A172 (cell line): ENCODE results near the gene NHERF1. TPM values are rescaled to one million over a fixed set of nuclear protein-coding genes. Genes with fewer than 3 reads are reported as not detected.

Experiments used
- DNase-seq: peaks from one replicate; pipeline ENCODE4 v3.0.0-alpha.2; 2015; ENCODE audit warnings: low spot score
- total RNA-seq: library from RNA; depleted of rRNA; stranded (reverse); fragments of >200 nt; shearing (Covaris generic); gene quantifications from 2 replicates; pipeline ENCODE4 v1.2.3, GENCODE V29; 2014

NHERF1 gene
- total RNA-seq, 1 experiment from 2014 or later: 205 TPM

DNA sequence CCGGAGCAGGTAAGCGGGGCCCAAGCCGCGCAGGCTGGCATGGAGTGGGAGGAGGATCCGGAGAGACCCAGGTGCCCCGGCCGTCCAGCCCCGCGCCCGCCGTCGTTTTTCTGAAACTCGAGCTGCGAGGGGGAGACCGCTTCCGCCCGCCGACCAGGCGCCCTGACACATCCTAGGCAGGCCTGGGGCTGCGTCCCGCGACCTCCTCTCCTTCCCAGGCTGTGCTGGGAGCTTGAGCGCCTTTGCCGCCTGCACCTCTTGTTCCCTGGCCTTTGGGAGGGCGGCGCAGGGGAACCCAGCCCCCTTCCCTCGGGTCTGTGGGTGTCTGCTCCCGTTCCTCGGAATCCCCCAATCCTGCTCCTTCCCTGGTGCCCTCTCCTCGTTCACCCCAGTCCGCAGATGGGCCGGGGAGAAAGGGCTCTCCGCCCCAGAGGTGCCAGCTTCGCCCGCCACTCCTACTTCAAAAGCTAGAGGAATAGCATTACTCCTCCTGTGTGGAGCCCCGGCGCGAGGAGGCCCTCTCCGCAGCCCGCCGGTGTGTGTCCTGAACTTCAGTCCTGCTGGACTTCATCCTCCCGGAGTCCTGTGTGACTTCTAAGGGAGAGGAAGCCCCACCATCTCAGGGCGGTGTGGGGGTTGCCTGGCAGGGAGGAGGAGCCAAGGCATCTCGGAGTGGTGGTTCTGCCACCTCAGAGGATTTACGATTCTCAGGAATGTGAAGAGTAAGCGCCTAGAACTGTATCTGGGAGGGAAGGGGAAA, 1.0 kb downstream of the NHERF1 start:
- peak; percentile 83 for DNase-seq

GRCh38 chr17:74750039-74750326, 1.6 kb downstream of the NHERF1 start:
- no peak for DNase-seq

DNA sequence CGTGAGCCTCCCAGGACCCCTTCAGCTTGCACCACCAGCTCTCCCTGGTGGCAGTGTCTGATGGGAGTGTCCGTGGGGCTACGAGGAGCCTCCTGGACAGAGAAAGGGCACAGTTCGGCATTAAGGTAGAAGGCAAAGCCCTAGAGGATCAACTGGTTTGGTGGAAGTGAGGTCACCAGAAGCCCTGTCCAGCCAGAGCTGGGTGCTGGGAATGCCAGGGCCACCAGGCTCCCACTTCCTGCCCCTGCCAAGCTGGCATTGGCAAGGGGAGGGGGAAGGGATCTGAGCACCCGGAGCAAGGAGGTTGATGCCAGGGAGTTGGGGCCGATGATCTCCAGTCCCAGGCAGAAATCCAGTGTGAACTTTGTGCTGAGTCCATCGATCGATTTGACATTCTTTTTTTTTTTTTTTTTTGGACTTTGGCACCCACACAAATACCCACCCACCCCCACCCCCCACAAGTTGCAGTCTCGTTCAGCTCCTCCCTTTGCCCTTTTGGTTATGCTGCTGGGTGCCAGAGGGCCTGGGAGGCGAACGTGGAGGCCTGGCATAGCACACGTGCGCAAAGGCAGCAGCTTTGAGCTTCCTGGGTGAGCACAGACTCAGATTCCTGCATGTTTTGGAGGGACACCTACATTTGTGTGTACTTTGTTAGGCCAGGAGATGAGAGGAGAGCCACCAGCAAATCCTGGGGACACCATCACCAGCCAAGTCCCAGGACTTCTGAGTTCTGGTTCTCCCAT, 2.1 kb downstream of the NHERF1 start:
- DNase-seq: peak; percentile 71

DNA sequence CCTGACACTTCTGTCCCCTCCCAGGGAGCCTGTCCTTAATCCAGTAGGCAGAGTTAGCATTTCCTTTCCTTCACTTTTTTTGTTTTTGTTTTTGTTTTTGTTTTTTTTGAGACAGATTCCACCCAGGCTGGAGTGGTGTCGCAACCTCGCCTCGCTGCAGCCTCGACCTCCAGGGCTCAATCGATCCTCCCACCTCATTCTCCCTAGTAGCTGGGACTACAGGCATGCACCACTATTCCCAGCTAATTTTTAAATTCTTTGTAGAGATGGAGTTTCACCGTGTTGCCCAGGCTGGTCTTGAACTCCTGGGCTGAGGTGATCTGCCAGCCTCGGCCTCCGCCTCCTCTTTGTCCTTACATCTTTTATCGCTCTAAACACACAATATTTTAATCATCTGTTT, 4.0 kb downstream of the NHERF1 start:
- no peak for DNase-seq

DNA sequence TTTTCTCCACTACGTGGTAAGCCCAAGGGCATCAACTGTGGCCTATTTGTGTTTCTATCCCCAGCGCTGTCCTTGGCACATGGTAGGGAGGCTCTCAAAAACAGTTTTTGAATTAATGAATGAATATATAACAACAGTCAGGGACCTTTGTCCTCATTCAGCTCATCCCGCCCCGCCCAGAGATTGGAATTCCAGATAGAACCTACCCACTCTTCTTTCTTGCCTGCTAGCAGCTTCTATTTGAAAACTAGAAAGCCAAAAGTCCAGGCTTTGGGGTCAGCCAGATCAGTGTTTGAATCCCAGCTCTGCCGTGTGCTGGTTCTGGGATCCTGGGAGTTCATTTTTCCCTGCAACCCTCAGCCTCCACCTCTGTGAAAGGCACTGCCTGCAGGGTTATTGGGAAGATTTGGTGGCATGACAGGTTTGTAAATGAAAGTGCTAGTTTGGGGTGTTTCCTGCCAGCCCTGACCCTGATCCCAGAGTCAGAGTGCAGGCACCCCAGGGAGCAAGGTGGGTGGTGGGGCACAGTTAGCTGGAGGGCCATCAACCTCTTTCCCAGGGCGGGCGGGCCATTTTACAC, 4.5 kb downstream of the NHERF1 start:
- DNase-seq: no peak

DNA sequence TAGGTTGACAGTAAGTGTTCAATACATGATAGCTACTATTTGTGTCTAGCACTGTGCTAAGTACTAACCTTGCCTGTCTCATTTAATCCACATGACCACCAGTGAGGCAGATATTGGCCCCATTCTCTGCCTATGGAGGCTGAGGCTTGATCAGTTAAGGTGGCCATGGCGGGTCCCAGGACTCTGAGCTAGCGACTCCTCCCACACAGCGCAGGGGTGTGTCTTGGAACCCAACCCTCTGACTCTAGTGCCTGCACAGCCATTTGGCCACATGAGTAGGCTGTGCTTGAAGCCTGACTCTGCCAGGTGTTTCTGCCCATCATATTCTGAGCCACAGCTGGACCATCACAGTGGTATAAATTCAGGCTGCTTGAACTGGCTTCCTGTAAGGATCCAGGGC, 6.4 kb downstream of the NHERF1 start:
- DNase-seq: no peak

GRCh38 chr17:74755533-74755932, 7.1 kb downstream of the NHERF1 start:
- no peak for DNase-seq

- DNase-seq: no peak
Observed at GRCh38 chr17:74756891-74757290, 8.5 kb downstream of the NHERF1 start.

GRCh38 chr17:74757502-74757901, 9.1 kb downstream of the NHERF1 start:
- peak; percentile 66 for DNase-seq

- peak; percentile 75 for DNase-seq
Observed at GRCh38 chr17:74757931-74758847, 9.8 kb downstream of the NHERF1 start.

DNA sequence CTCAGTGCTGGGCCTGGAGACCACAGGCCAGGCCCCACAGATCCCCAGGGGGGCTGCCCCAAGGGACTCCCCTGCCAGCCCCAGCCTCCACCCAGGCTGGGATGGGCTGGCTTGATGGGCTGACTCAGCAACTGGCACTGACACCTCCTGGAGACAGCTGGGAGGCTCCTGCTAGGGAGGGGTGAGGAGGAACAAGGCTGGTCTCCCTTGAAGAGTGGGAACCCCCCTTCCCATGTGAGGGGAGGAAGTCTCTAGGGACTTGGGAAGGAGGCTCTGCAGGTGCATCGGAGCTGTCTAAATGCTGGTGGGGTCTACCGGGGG, 10.4 kb downstream of the NHERF1 start:
- DNase-seq: peak; percentile 89

GRCh38 chr17:74759243-74759801, 10.9 kb downstream of the NHERF1 start:
- DNase-seq: peak; percentile 77

GRCh38 chr17:74759941-74760340, 11.5 kb downstream of the NHERF1 start:
- no peak for DNase-seq

- peak; percentile 74 for DNase-seq
Observed at GRCh38 chr17:74760404-74761105, 12.1 kb downstream of the NHERF1 start.

GRCh38 chr17:74761419-74761818, 13.0 kb downstream of the NHERF1 start:
- no peak for DNase-seq

DNA sequence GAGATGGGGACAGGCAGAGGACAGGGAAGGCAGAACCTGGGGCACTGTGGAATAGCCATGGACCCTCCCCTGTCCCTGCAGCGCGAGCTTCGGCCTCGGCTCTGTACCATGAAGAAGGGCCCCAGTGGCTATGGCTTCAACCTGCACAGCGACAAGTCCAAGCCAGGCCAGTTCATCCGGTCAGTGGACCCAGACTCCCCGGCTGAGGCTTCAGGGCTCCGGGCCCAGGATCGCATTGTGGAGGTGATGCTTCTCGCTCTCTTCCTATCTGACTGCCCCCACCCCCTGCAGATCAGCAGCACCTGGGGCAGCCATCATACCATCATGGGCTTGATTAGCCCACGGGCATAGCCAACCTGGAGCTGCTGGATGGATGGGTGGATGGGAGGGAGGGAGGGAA, 13.5 kb downstream of the NHERF1 start:
- DNase-seq: no peak

DNA sequence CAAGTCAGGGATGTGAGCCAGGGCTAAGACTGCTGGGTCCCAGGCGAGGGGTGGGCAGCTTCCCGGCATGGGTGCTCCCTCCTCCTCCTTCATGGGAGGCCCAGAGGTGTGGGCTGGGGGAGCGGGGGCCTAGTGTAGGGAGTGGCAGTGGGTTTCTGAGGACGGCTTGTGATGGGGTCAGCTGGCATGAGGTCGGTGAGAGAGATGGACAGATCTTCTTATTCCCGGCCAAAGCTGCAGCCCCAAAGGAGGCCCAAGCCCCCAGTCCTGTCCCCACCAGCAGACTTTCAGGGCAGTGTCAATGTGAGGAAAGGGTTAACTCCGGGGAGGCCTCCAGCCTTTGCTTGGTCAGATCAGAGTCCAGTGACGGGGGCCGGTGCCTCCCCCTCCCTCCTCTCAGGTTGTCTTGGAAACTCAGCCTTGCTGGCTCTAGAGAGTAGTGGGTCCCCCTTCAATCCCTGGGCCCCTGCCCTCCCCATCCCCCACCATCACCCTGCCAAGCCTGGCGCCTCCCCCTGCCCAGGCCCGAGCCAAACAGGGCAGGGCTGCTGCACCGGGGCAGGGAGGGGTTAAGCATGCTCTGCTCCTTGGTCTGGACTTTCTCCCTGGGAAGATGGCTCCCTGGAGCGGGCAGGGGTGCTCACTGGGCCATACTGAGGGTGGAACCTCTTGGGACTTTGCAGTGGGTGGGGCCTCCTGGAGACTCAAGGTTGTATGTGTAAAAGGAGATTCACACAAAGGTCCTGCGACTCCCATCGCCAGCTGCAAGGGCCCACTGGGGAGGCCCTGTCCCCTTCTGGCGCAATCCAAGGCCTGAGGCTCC, 15.3 kb downstream of the NHERF1 start:
- DNase-seq: no peak

GRCh38 chr17:74764751-74765286, 16.4 kb downstream of the NHERF1 start:
- DNase-seq: no peak

DNA sequence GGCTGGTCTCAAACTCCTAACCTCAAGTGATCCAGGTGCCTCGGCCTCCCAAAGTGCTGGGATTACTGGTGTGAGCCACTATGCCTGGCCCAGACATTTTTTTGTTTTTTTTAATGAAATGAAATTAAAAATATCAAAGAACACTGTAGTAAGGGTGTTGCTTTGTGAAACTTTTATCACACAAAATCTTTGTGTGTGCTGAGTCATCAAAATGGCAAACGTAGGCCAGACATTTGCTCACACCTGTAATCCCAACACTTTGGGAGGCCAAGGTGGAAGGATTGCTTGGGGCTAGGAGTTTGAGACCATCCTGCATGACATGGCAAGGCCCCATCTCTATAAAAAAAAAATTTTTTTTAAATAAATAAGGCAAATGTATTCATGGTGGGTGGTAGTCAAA, 18.0 kb downstream of the NHERF1 start:
- no peak for DNase-seq

- no peak for DNase-seq
Observed at GRCh38 chr17:74767111-74767516, 18.7 kb downstream of the NHERF1 start.
